IMR-90 (cell line): ENCODE data around the gene SMU1. TPM values are rescaled to one million over a fixed set of nuclear protein-coding genes. Genes with fewer than 3 reads are reported as not detected.

ENCODE experiments used
- ATAC-seq: fragments of 200-7000 bp; cut with Tn5 transposase; 2 replicates; pipeline ENCODE4 v1.9.1; 2020; ENCODE audit warnings: low read depth, mild to moderate bottlenecking, moderate library complexity
- BruUV-seq: library from RNA; stranded (reverse); fragments of 400-500 nt; replicated peaks from 2 replicates; lab custom pipeline; 2021; lab: Mats Ljungman, UMichigan
- CTCF ChIA-PET: fragments of 300-600 bp; formaldehyde crosslinking; extraction: SDS; loops from one replicate; lab custom pipeline; 2021; ENCODE audit warnings: antibody characterized with exemption; lab: Yijun Ruan, JAX
- POLR2A ChIA-PET: fragments of 300-600 bp; sonication (Branson Sonifier 250); formaldehyde crosslinking; loops from one replicate; lab custom pipeline; 2022; ENCODE audit warnings: antibody characterized with exemption; ENCODE audit not compliant: unreplicated experiment; lab: Charles Lee
- DNase-seq: peaks from one replicate; pipeline ENCODE4 v3.0.0; 2013
- H2AFZ ChIP-seq: replicated peaks from 2 replicates; pipeline ENCODE3; 2013; ENCODE audit warnings: low read length, mild to moderate bottlenecking; ENCODE audit not compliant: poor library complexity
- H2AK5ac ChIP-seq: 2 replicates; pipeline ENCODE4 v1.6.1; 2013; ENCODE audit warnings: low read depth, low read length, inconsistent platforms
- H2AK9ac ChIP-seq: replicated peaks from 2 replicates; pipeline ENCODE3; 2013; ENCODE audit warnings: mild to moderate bottlenecking, low read depth, low read length, moderate library complexity; ENCODE audit not compliant: poor library complexity
- H2BK120ac ChIP-seq: 2 replicates; pipeline ENCODE4 v1.6.1; 2013; ENCODE audit warnings: low read depth, low read length, inconsistent platforms
- H2BK15ac ChIP-seq: 3 replicates; pipeline ENCODE4 v1.6.1; 2013; ENCODE audit warnings: low read depth, low read length, inconsistent platforms
- H2BK20ac ChIP-seq: 2 replicates; pipeline ENCODE4 v1.6.1; 2013; ENCODE audit warnings: low read depth, mild to moderate bottlenecking, inconsistent platforms, low read length, moderate library complexity
- H2BK5ac ChIP-seq: 2 replicates; pipeline ENCODE4 v1.6.1; 2013; ENCODE audit warnings: mild to moderate bottlenecking, low read depth, low read length, inconsistent platforms; ENCODE audit not compliant: poor library complexity, severe bottlenecking
- H3K14ac ChIP-seq: replicated peaks from 2 replicates; pipeline ENCODE4 v1.6.1; 2013; ENCODE audit warnings: low read depth, low read length, inconsistent platforms
- H3K18ac ChIP-seq: 2 replicates; pipeline ENCODE4 v1.6.1; 2013; ENCODE audit warnings: low read depth, low read length, control low read depth
- H3K23ac ChIP-seq: 2 replicates; pipeline ENCODE4 v1.6.1; 2013; ENCODE audit warnings: low read depth, low read length, inconsistent platforms
- H3K27ac ChIP-seq: 2 replicates; pipeline ENCODE4 v1.5.1; 2013; ENCODE audit warnings: mild to moderate bottlenecking, control low read depth, low read length; ENCODE audit not compliant: insufficient read depth
- H3K27me3 ChIP-seq: 2 replicates; pipeline ENCODE4 v1.6.1; 2013; ENCODE audit warnings: low read length; ENCODE audit not compliant: control insufficient read depth, insufficient read depth
- H3K36me3 ChIP-seq: 2 replicates; pipeline ENCODE4 v1.6.1; 2013; ENCODE audit warnings: low read length, mixed read lengths; ENCODE audit not compliant: control insufficient read depth, insufficient read depth
- H3K4ac ChIP-seq: 2 replicates; pipeline ENCODE4 v1.6.1; 2013; ENCODE audit warnings: low read depth, low read length, inconsistent platforms
- H3K4me1 ChIP-seq: 2 replicates; pipeline ENCODE4 v1.6.1; 2013; ENCODE audit warnings: low read length, mixed read lengths; ENCODE audit not compliant: control insufficient read depth, insufficient read depth
- H3K4me2 ChIP-seq: 2 replicates; pipeline ENCODE4 v1.6.1; 2013; ENCODE audit warnings: low read depth, mild to moderate bottlenecking, control low read depth, low read length, moderate library complexity
- H3K4me3 ChIP-seq: 2 replicates; pipeline ENCODE4 v1.5.1; 2013; ENCODE audit warnings: low read depth, mild to moderate bottlenecking, control low read depth, low read length, moderate library complexity; ENCODE audit not compliant: insufficient read depth
- H3K56ac ChIP-seq: 2 replicates; pipeline ENCODE4 v1.6.1; 2013; ENCODE audit warnings: low read length, inconsistent platforms; ENCODE audit not compliant: insufficient read depth; ENCODE audit errors: extremely low read depth
- H3K79me1 ChIP-seq, 2 experiments: 2 replicates each; pipeline ENCODE4 v1.6.1; 2013; ENCODE audit warnings: low read length in 2 of 2, inconsistent platforms in 1 of 2, low read depth in 1 of 2
- H3K9ac ChIP-seq: 2 replicates; pipeline ENCODE4 v1.6.1; 2013; ENCODE audit warnings: low read depth, low read length, control low read depth
- H3K9me1 ChIP-seq: 2 replicates; pipeline ENCODE4 v1.6.1; 2013; ENCODE audit warnings: low read length, inconsistent platforms; ENCODE audit not compliant: insufficient read depth
- H3K9me3 ChIP-seq: 2 replicates; pipeline ENCODE4 v1.6.1; 2013; ENCODE audit warnings: low read length; ENCODE audit not compliant: control insufficient read depth, insufficient read depth
- H4K20me1 ChIP-seq: 2 replicates; pipeline ENCODE4 v1.6.1; 2013; ENCODE audit warnings: low read length, inconsistent platforms; ENCODE audit not compliant: insufficient read depth
- H4K5ac ChIP-seq: 2 replicates; pipeline ENCODE4 v1.6.1; 2013; ENCODE audit warnings: mild to moderate bottlenecking, low read depth, low read length, control low read depth
- H4K8ac ChIP-seq, 2 experiments: 2 replicates each; pipeline ENCODE4 v1.6.1; 2013; ENCODE audit warnings: low read depth in 2 of 2, low read length in 2 of 2, control low read depth in 1 of 2, inconsistent platforms in 1 of 2
- H4K91ac ChIP-seq: 2 replicates; pipeline ENCODE4 v1.6.1; 2013; ENCODE audit warnings: low read depth, low read length, inconsistent platforms; ENCODE audit not compliant: insufficient read depth
- BHLHE40 ChIP-seq: fragments of 150-350 bp; IDR thresholded peaks from 2 replicates; pipeline ENCODE4 v1.6.1; 2016; ENCODE audit warnings: mild to moderate bottlenecking, low read depth, low read length
- CEBPB ChIP-seq: IDR thresholded peaks from 2 replicates; pipeline ENCODE4 v1.6.1; 2012; ENCODE audit warnings: low read depth, low read length, improper control_type of control experiment
- CHD1 ChIP-seq: IDR thresholded peaks from 2 replicates; pipeline ENCODE4 v1.6.1; 2012; ENCODE audit warnings: low read depth, low read length, improper control_type of control experiment
- CTCF ChIP-seq: conservative IDR thresholded peaks from 2 replicates; pipeline ENCODE4 v1.5.1; 2012; ENCODE audit warnings: mild to moderate bottlenecking, low read depth, low read length, improper control_type of control experiment
- ELK1 ChIP-seq: fragments of 150-350 bp; IDR thresholded peaks from 2 replicates; pipeline ENCODE4 v1.6.1; 2016; ENCODE audit warnings: low read depth, mild to moderate bottlenecking, low read length, moderate library complexity, borderline replicate concordance
- FOS ChIP-seq: fragments of 150-350 bp; IDR thresholded peaks from 2 replicates; pipeline ENCODE4 v1.6.1; 2016; ENCODE audit warnings: low read depth, low read length
- MAFK ChIP-seq: IDR thresholded peaks from 2 replicates; pipeline ENCODE4 v1.6.1; 2012; ENCODE audit warnings: low read depth, low read length, improper control_type of control experiment
- MAZ ChIP-seq: IDR thresholded peaks from 2 replicates; pipeline ENCODE4 v1.6.1; 2012; ENCODE audit warnings: low read depth, mild to moderate bottlenecking, low read length, improper control_type of control experiment, moderate library complexity, borderline replicate concordance
- MXI1 ChIP-seq: IDR thresholded peaks from 2 replicates; pipeline ENCODE4 v1.6.1; 2012; ENCODE audit warnings: low read depth, mild to moderate bottlenecking, low read length, moderate library complexity, borderline replicate concordance
- NFE2L2 ChIP-seq: fragments of 150-350 bp; IDR thresholded peaks from 2 replicates; pipeline ENCODE4 v1.6.1; 2016; ENCODE audit warnings: low read depth, mild to moderate bottlenecking, low read length
- POLR2A ChIP-seq: IDR thresholded peaks from 2 replicates; pipeline ENCODE4 v1.6.1; 2012; ENCODE audit warnings: mild to moderate bottlenecking, low read depth, low read length
- RAD21 ChIP-seq: IDR thresholded peaks from 2 replicates; pipeline ENCODE4 v1.6.1; 2012; ENCODE audit warnings: low read length, improper control_type of control experiment
- RCOR1 ChIP-seq: IDR thresholded peaks from 2 replicates; pipeline ENCODE4 v1.6.1; 2012; ENCODE audit warnings: mild to moderate bottlenecking, low read length, improper control_type of control experiment; ENCODE audit not compliant: insufficient replicate concordance
- RFX5 ChIP-seq: IDR thresholded peaks from 2 replicates; pipeline ENCODE4 v1.8.0; 2012; ENCODE audit warnings: low read depth, mild to moderate bottlenecking, low read length, moderate library complexity
- SMC3 ChIP-seq: fragments of 150-350 bp; IDR thresholded peaks from 2 replicates; pipeline ENCODE4 v1.6.1; 2016; ENCODE audit warnings: low read depth, mild to moderate bottlenecking, antibody characterized with exemption, low read length, moderate library complexity
- WGBS, 2 experiments: methylation state at CpG; one replicate each; pipeline versions ENCODE4 v1.1.5 to v1.1.7; 2013; ENCODE audit warnings: missing lambda C conversion rate in 2 of 2; ENCODE audit not compliant: insufficient read length in 1 of 2; ENCODE audit errors: extremely low coverage in 2 of 2; 5-methylcytosine and 5-hydroxymethylcytosine counted together
- dilution Hi-C: fragments of 300-500 bp; cut with HindIII; formaldehyde crosslinking; loops from one replicate; pipeline ENCODE4 v1.14.3; 2018; ENCODE audit warnings: low sequenced_read_pairs; ENCODE audit not compliant: unreplicated experiment
- in situ Hi-C: fragments of 300-500 bp; cut with MboI; formaldehyde crosslinking; loops from 3 replicates; pipeline ENCODE4 v1.14.3; 2019; ENCODE audit warnings: low sequenced_read_pairs, inconsistent platforms, mixed read lengths
- intact Hi-C: fragments of 100-400 bp; cut with micrococcal nuclease; formaldehyde crosslinking; loops from 2 replicates; pipeline ENCODE4 v1.10.0; 2022
- polyA plus RNA-seq, 3 experiments: library from polyadenylated mRNA; depleted of rRNA; stranded (reverse); fragments of >200 nt; gene quantifications; 2 replicates each; pipeline ENCODE4 v1.2.3, GENCODE V29; 2012; ENCODE audit warnings: low replicate concordance in 1 of 3
- total RNA-seq: library from RNA; depleted of rRNA; stranded (reverse); fragments of >200 nt; gene quantifications from 2 replicates; pipeline ENCODE4 v1.2.3, GENCODE V29; 2012

The SMU1 gene
- total and polyA plus RNA-seq, 2 of the 4 experiments (the other 2 are of a cell fraction): 11.1 to 36.0 TPM

GRCh38 chr9:33082538-33083326 is 6.3 kb upstream of the SMU1 start:
- Histone ChIP-seq H3K9ac (no peak overlapping the region), H4K8ac (no peak overlapping the region), H4K5ac (no peak overlapping the region), H2AK9ac (no peak overlapping the region), H3K4me3 (no peak overlapping the region), H3K27ac (no peak overlapping the region), H3K14ac (no peak overlapping the region), H3K4me2 (no peak overlapping the region), H3K4me1 (no peaks in the 10 kb centered on the region), H2BK120ac (no peak overlapping the region), H3K79me1 (no peaks in the 10 kb centered on the region), H3K4ac (no peak overlapping the region), H2AK5ac (no peak overlapping the region), H3K27me3 (no peaks in the 10 kb centered on the region), H3K56ac (no peak overlapping the region), H3K23ac (no peak overlapping the region), H3K36me3 (no peaks in the 10 kb centered on the region), H4K91ac (no peak overlapping the region), H3K9me1 (no peaks in the 10 kb centered on the region; the same call in 1 of the 2 replicates), H3K18ac (no peak overlapping the region), H3K9me3 (no peaks in the 10 kb centered on the region), H2BK15ac (no peak overlapping the region), H2AFZ (peak overlapping the region; percentile 33), H4K20me1 (no peaks in the 10 kb centered on the region), H2BK5ac (no peak overlapping the region), H2BK20ac (no peak overlapping the region)
- dilution Hi-C loops (no loop called here), in situ Hi-C loops (loop anchor here (5.0 kb wide), 2 partner anchors 85 to 145 kb away; partner anchors contain the start of gene B4GALT1), intact Hi-C loops (no loop called here)
- DNase-seq: no peak
- POLR2A ChIA-PET: no interaction called here
- CTCF ChIA-PET: interaction anchor here (0.5 to 0.8 kb wide), 2 partner anchors 15 to 143 kb away, joined by 6 to 8 read pairs; no protein-coding TSS in a partner anchor
- no CpG with 5 or more reads among the region's 8 CpGs for WGBS, 2 experiments
- BruUV-seq: no TSS peak
- no peak for ATAC-seq
- TF ChIP-seq MAZ (no peak), RCOR1 (no peak), NFE2L2 (no peak), MXI1 (no peak), POLR2A (no peak), RAD21 (no peak), CTCF (no peak), FOS (no peak), MAFK (no peak), ELK1 (no peak), BHLHE40 (no peak), CHD1 (no peak), SMC3 (no peak), CEBPB (no peak), RFX5 (no peak)
